ENCODE data around the gene ZNF787. TPM values are rescaled to one million over a fixed set of nuclear protein-coding genes. Genes with fewer than 3 reads are reported as not detected.

ZNF787 gene
- total and polyA plus RNA-seq, 10 donors = 16.6 to 53.8 (median 30.9) TPM

DNA sequence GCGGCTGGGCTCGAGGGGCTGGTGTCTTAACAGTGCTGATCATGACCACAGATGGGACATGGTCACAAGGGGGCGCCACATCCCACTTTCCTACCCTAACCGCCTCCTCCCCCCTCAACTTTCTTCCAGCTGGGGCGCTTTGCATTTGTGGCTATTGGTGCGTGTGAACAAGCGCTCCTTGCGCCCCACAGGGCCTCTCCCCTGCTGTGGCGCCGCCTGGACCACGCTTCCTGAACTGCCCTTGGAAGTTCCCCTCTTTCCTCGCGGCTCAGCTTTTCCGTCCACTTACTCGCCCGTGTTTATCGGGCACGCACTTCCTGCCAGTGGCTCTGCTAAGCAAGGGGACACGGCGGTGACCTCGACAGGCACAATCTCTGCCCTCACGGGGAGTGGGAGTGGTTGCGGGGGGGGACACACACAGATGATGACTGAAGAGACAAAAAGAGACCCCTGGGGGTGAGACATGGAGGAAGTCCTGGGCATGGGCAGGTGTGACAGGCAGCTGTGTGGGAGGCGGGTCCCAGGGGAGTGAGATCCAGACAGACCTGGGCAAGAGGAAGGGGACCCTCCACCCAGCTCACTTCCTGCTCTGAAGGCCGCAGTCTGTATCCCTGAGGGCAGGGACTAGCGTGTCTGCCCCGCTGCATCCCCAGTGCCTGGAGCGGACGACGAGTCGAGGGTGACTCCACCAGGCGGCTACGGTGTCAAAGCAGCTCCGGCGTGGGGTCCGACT, 40.3 kb downstream of the ZNF787 start:
- Histone ChIP-seq H3K9me3 (no peaks in the 10 kb centered on the region), H3K27ac (peak overlapping the region in 6 of 8 donors; percentile 32 to 68 (median 62)), H3K36me3 (peaks cover 0 to 12% (median 3%) of the 10 kb centered on the region in 6 donors), H3K27me3 (replicated peaks in 1 of 7) (peaks cover 0 to 4% (median 0%) of the 10 kb centered on the region in 7 donors), H3K4me1 (peaks cover 6 to 45% (median 23%) of the 10 kb centered on the region in 6 donors), H3K4me3 (peak overlapping the region; percentile 17 to 69 (median 34))
- intact Hi-C loops (cut with DNase I; ENCODE audit: low total_unique reads) = no loop called here
- TF ChIP-seq POLR2AphosphoS5 (IDR thresholded peaks at IDR 0.05) = peak; percentile 59 to 85 (median 81)
- TF ChIP-seq POLR2A (IDR thresholded peaks at IDR 0.05) = no peak
- TF ChIP-seq, protein P1, sequence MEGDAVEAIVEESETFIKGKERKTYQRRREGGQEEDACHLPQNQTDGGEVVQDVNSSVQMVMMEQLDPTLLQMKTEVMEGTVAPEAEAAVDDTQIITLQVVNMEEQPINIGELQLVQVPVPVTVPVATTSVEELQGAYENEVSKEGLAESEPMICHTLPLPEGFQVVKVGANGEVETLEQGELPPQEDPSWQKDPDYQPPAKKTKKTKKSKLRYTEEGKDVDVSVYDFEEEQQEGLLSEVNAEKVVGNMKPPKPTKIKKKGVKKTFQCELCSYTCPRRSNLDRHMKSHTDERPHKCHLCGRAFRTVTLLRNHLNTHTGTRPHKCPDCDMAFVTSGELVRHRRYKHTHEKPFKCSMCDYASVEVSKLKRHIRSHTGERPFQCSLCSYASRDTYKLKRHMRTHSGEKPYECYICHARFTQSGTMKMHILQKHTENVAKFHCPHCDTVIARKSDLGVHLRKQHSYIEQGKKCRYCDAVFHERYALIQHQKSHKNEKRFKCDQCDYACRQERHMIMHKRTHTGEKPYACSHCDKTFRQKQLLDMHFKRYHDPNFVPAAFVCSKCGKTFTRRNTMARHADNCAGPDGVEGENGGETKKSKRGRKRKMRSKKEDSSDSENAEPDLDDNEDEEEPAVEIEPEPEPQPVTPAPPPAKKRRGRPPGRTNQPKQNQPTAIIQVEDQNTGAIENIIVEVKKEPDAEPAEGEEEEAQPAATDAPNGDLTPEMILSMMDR (IDR thresholded peaks at IDR 0.05 in 8 of 11, conservative IDR thresholded peaks at IDR 0.05 in 3 of 11) = peak; percentile 26 to 79 (median 58)
- WGBS, 5 donors = 0 to 3% (median 3%) methylated on average over 24 to 36 of the region's 36 CpGs
- peak; percentile 92 for DNase-seq

DNA sequence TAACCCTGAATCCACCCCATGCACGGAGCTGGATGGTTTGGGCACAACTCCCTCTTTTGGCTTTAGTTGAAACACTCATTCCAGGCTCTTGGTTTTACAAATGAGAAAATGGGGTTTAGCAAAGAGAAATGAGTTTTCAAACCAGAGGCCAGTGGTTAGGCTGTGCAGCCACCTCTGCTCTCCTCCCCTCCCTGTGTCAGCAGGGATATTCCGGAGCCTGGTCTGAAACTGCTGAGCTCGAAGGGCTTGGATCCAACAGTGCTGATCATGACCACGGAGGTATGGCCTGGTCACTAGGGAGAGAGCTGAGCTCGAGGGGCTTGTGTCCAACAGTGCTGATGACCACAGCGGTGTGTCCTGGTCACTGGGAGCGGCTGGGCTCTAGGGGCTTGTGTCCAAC, 41.5 kb downstream of the ZNF787 start:
- Histone ChIP-seq H3K27me3 (replicated peaks in 1 of 7) (peaks cover 0 to 4% (median 0%) of the 10 kb centered on the region in 7 donors), H3K4me1 (peaks cover 0 to 33% (median 18%) of the 10 kb centered on the region in 6 donors), H3K9me3 (no peaks in the 10 kb centered on the region), H3K27ac (no peak overlapping the region), H3K36me3 (peaks cover 0 to under 1% (median 0%) of the 10 kb centered on the region in 6 donors), H3K4me3 (no peak overlapping the region)
- TF ChIP-seq POLR2A (IDR thresholded peaks at IDR 0.05) (no peak), POLR2AphosphoS5 (IDR thresholded peaks at IDR 0.05) (no peak)
- TF ChIP-seq, protein P1 (IDR thresholded peaks at IDR 0.05 in 8 of 11, conservative IDR thresholded peaks at IDR 0.05 in 3 of 11) = peak in 1 of 11 experiments; percentile 21
- 65 to 81% (median 69%) methylated on average over 7 of the region's 7 CpGs for WGBS, 5 donors
- DNase-seq = peak; percentile 25
- intact Hi-C loops (cut with DNase I; ENCODE audit: low total_unique reads) = loop anchor here (5.0 to 10.0 kb wide), 3 partner anchors 93 to 265 kb away; no protein-coding TSS in a partner anchor

GRCh38 chr19:56076498-56076897, 44.6 kb downstream of the ZNF787 start:
- DNase-seq = peak; percentile 48
- Histone ChIP-seq H3K4me3 (no peak overlapping the region), H3K9me3 (no peaks in the 10 kb centered on the region), H3K4me1 (peaks cover 0 to 25% (median 13%) of the 10 kb centered on the region in 6 donors), H3K27me3 (replicated peaks in 1 of 7) (peaks cover 0 to 4% (median 0%) of the 10 kb centered on the region in 7 donors), H3K36me3 (no peaks in the 10 kb centered on the region), H3K27ac (no peak overlapping the region)
- 16 to 28% (median 27%) methylated on average over 5 of the region's 5 CpGs for WGBS, 5 donors
- intact Hi-C loops (cut with DNase I; ENCODE audit: low total_unique reads) = loop anchor here (5.0 to 10.0 kb wide), 3 partner anchors 96 to 268 kb away; no protein-coding TSS in a partner anchor
- TF ChIP-seq POLR2A (IDR thresholded peaks at IDR 0.05) = no peak
- TF ChIP-seq, protein P1 (IDR thresholded peaks at IDR 0.05 in 8 of 11, conservative IDR thresholded peaks at IDR 0.05 in 3 of 11) = peak; percentile 54 to 88 (median 79)

GRCh38 chr19:56071151-56071550, 49.9 kb downstream of the ZNF787 start:
- TF ChIP-seq POLR2A (IDR thresholded peaks at IDR 0.05) = no peak
- TF ChIP-seq, protein P1 (IDR thresholded peaks at IDR 0.05 in 8 of 11, conservative IDR thresholded peaks at IDR 0.05 in 3 of 11) = no peak
- no peak for TF ChIP-seq POLR2AphosphoS5 (IDR thresholded peaks at IDR 0.05)
- DNase-seq = peak; percentile 34
- Histone ChIP-seq H3K36me3 (no peaks in the 10 kb centered on the region), H3K4me3 (no peak overlapping the region), H3K4me1 (peaks cover 0 to 10% (median 9%) of the 10 kb centered on the region in 6 donors), H3K9me3 (no peaks in the 10 kb centered on the region), H3K27me3 (replicated peaks in 1 of 7) (peaks cover 0 to 11% (median 0%) of the 10 kb centered on the region in 7 donors), H3K27ac (no peak overlapping the region)
- intact Hi-C loops (cut with DNase I; ENCODE audit: low total_unique reads) = loop anchor here (10.0 kb wide), 2 partner anchors 184 to 274 kb away; no protein-coding TSS in a partner anchor
- 64 to 90% (median 81%) methylated on average over 4 of the region's 4 CpGs for WGBS, 5 donors

All from spleen (tissue), 11 donors.